NCI-H2081 (cell line): ENCODE measurements around the gene UBAC2.

Experiments
- DNase-seq, 2 experiments: peaks; one replicate each; lab custom pipeline; 2025; lab: John Stamatoyannopoulos, UW

Gene UBAC2

DNA sequence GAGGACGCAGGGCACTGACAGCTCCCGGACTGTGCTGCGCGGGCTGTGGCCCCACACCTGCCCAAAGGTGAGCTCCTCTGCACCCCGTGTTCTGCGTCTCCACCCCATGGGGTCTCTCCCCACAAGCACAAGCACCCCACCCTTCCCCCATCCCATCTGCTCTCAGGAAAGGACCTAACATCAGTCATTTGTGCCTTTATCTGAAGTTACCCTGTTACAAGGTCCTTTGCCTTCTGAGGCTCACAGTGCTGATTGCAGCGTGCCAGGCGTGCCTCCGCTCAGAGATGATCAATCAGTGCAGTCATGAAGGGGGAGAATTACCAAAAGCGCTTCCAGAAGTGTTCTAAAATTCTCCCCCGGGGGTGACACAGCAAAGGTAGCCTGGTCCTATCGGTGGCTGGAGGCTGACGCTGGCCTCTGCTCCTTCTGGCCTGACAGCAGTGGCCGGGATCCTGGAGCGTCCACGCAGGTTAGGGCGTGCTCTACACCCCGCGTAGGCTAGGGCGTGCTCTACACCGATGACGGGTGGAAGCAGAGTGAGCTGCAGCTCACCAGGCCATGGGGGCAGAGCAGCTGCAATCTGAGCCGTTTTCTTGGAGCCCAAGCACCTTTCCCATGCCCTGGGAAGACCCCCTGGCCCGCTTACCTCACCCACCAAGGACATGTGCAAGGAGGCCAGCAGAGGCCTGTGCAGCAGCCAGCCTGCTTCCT is 215.9 kb downstream of the UBAC2 start:
- DNase-seq, result no peak

DNA sequence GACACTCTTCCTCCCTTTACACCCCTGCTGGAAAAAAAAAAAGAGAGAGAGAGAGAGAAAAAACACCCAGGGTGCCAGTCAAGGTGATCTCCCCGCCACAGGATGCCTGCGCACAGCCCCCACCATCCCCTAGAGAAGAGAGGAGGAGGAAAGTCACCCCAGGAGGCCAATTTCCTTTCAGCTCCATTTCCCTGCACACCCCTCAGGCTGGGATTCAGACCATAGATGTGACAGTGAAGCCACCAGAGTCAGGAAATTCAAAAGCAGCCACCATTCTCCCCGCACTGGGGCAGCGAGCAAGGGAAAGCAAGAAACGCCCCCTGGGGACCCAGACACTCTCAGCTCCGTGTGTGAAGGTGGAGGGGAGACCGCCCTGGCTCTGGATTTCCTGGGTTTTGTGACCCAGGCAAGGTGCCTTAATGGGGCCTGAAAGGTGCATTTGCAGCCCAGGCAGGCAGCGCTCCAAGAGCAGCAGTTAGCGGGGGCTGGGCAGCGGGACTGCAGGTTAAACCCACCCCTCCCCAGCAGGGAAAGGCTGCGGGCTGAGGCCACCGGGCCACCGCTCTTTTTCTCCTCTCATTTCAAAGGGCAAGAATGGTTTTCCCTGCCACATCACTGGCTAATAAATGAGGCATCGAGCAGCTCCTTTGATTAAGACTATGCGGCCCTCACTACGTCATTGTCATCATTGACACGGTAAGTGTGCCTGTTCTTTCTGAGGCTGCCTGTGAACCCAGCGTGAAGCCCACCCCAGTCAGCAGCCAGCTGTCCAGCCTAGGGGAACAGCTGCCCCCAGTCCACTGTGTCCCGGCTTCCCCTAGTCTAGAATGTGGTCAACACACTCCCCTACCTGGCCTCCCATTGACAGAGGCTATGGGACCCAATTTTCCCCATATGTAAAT is 216.8 kb downstream of the UBAC2 start:
- DNase-seq, result no peak

DNA sequence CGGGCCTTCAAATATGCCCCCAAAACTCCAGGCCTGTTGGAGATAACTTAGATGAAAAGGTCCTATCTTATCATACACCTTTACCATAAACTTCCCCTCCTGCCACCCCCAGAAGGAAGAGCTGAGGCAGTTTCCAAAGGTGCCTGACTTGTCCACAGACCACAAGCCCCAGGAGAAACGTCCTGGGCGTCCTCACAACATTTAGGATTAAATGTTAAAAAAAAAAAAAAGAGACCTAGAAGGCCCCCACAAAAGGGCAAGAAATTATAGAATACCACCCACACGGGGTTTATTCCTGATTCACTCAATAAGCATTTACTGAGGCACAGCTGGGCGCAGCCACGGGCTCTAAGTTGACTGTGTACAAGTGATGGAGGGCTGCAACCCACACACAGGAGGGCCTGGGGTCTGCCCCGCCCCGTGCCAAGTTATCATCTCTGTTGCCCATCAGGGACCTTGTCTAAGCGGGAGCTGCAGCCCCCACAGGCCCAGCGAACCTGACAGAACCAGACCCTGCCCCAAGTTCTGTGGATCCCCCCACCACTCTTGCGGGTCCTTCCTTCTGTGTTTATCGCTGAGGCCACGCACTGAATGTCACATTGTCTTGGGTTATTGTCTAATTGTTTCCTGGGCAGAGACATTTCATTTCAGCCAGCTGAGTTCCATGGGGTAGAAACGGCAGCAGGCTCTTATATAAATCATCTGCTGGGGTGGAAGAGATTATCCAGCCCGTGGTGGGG is 217.6 kb downstream of the UBAC2 start:
- no peak for DNase-seq

DNA sequence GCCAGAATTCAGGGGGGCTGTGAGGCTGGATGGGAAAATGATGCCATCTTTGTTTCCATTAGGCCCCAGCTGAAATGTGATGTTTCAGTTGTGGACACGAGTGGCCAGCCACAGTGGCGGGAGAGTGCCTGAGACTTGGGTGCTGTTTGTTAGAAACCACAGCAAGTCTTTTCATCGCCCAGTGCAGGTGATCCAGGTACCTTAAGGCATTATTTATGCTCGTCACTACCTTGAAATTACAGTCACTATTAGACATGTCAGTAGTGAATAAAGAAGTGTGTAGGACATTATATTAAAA is 218.1 kb downstream of the UBAC2 start:
- DNase-seq, result no peak

DNA sequence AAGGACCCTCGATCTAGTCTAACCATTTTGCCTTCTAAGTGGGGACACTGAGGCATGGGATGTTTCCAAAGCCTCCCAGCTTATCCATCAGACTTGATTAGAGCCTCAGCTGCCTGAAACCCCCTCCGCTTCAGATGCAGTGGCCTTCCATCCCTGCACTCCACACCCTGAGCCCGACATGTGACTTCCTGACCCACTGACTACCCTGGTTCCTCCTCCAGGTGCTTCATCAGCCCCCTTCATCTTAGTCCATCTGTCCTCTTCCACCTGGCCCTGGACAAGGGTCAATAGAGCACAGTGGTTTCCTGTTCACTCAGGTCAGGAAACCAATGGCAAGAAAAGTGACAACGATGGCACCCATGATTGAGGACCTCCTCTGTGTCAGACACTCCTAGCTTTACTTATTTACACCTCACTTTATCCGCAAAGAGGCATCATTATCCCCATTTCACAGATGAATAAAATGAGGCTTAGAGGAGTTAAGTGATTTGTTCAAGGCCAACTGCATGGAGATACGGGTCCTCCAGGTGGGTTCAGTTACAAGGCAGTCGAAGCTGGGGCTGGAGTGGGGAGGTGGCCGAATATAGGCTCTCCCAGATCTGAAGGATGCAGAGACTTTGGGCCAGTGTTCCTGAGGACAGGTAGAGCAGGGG is 219.1 kb downstream of the UBAC2 start:
- no peak for DNase-seq

DNA sequence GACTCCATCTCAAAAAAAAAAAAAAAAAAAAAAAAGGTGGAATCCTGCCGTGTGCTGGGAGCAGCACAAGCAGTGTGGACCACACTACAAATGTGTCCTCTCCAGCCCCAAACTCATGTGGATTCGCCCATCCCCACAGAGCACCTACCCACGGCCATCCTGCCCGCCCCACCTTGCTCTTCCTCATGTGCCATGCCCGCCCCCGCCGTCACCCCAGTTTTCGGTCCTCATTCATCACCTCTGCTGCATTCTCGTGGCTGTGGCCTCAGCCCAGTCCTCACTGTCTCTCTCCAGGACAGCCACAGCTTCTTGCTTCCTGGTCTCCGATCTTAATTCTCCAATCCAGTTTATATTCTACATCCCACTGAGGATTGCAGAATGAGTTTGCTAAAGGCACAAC is 220.6 kb downstream of the UBAC2 start:
- DNase-seq, result no peak

DNA sequence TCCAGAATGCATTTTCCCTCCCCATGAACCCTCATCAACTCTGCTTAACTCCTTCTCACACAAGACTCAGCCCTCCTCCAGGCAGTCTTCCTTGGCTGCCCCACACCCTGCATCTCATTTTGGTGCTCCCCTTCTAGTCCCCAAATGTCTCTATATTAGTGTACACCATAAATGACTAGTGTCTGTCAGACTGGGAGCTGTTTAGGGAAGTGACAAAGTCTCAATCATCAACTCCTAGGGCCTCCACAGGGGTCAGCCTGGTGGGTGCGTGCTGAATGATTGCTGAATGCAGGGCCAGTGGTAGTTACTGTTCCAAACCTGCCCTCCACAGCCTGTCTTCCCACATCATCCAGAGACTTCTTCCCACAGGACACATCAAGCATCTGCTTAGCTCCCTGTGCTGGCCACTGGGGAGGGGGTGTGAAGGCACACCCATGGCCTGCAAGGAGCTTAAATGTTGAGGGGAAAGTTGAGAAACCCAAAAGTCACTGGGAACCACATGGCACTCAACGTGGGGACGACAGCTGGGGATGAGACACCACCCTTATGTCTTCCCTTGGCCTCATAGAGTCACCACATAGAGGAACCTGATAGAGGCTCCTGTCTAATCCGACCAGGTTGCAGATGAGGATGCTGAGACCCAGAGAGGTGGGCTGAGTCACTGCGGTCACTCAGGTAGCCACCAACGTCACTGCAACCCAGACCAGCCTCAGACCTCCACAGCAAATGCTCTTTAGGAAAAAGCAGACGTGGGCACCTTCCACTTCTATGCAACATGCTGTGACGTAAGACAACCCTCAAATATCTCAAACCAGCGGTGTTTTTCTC is 221.3 kb downstream of the UBAC2 start:
- DNase-seq, result no peak

DNA sequence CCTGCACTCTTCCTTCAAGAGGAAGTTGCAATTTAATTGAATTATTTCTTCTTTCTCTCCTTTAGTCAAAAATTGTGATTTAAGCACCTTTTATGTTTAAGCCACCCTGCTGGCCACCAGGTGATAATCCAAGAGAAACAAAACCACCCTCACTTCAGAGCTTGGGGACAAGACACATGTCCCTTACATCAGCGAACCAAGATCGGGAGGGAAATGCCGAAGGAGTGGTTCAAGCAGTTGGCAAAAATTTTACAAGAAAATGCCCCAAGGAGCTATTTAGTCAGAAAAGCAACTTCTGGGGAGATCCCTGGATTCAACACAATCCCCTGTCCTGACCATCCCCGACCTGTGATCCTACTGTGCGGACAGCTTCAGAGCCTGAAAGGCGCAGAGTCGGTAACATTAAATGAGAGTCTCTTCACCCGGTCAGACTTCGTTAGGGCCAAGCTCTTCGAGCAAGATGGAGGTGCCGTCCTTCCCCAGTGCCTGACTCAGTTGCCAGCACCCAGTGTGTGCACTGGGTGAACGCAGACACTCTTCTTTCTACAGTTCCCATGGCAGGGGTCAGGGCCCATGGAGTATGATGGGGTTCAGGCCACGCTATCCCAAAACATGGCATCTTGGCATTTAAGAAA is 222.0 kb downstream of the UBAC2 start:
- DNase-seq, result no peak

DNA sequence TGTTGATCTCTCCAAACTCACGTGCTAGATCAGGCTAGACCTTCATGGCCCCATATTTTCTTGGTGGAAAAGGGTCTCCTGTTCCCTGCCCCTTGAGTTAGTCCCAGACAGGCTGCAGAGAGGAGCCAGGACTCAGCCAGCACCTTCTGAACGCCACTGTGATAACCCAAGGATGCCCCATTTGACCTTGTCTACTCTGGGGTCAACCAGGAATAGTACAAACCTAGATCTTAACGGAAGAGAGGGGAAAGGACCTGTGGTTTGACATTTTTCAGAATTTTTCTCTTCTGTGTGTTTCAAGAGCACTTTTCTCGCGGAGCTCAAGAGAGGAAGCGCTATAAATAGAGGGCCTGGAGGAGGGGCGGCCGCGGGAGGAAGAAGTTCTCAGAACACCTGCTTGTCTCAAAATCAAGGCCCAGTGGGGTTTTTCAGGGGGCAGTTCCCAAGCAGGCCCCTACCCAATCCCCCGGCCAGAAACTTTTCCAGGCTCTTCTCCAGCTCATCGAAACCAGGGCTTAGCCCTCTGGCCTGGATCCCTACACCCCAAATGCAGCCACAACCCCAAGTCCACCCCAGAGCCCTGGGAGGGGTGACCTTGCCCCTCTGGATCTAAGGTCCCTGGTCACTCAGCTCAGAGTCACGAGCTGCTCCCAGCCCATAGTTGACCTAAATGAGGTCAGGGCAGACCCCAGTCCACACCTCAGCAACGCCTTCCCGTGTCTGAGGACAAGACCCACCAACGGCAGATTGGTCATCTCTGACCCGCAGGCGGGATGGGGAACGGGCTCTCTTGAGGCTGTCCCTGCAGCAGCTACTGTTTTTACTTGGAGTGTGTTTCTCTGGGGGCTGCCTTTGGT is 225.1 kb downstream of the UBAC2 start:
- no peak for DNase-seq

DNA sequence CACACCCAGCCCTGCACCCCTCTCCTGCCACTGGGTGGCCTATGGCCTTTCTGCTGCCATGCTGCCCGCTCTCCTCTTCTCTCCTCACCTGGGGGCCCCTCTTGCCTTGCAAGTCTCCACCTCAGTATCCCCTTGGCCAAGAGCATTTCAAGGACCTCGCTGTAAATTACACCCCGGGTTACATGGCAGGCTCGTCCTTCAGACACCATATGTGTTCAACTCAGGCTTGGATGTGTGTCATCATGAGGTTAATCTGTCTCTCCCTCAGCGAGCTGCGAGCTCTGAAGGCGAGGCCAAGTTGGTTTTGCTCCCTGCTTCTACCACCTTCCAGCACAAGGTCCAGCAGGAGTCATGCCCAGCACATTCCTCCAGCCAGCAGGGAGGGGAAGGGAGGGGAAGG is 225.8 kb downstream of the UBAC2 start:
- no peak for DNase-seq

DNA sequence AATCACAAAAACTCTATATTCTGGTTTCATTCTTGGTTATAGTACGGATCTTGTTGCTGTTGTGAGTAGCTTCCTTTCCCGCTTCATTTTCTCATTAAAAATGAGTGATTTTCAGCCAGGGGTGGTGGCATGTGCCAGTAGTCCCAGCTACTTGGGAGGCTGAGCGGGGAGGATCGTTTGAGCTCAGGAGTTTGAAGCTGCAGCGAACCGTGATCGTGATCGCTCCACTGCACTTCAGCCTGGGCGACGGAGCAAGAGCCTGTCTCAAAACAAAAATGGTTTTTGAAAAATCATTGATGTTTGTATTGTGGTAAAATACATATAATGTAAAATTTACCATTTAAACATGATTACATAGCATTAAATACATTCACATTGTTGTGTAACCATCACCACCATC is 229.0 kb downstream of the UBAC2 start:
- DNase-seq, result no peak

DNA sequence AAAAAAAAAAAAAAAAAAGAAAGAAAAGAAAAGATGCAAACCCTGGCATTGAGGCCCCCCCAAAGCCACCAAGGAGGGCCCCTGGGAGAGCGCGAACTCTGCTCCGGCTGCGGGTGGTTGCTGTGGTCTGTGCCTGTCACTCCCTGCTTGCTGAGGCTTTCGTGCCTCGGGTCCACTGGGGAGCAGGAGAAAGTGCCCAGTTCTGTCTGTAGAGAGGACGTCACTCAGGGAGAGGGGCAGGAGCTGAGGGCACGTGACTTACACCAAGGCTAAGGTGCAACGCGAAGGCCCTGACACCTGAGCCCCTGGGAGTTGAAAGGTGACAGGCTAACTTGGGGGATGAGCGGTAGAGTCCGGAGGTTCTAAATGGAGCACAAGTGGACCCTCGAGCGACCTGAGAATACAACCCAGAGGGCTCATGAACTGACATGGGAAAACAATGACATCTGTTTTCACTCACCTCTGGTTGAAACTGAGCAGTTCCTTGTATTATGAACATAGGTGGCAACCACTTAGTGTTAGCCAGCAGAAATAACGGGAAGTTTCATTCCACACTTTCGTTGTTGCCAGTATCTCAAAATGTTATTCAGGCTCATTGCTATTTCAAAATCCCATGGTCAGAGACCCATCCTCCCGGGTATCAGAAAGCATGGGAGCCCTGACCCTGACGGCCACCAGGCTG is 231.4 kb downstream of the UBAC2 start:
- DNase-seq, result no peak

DNA sequence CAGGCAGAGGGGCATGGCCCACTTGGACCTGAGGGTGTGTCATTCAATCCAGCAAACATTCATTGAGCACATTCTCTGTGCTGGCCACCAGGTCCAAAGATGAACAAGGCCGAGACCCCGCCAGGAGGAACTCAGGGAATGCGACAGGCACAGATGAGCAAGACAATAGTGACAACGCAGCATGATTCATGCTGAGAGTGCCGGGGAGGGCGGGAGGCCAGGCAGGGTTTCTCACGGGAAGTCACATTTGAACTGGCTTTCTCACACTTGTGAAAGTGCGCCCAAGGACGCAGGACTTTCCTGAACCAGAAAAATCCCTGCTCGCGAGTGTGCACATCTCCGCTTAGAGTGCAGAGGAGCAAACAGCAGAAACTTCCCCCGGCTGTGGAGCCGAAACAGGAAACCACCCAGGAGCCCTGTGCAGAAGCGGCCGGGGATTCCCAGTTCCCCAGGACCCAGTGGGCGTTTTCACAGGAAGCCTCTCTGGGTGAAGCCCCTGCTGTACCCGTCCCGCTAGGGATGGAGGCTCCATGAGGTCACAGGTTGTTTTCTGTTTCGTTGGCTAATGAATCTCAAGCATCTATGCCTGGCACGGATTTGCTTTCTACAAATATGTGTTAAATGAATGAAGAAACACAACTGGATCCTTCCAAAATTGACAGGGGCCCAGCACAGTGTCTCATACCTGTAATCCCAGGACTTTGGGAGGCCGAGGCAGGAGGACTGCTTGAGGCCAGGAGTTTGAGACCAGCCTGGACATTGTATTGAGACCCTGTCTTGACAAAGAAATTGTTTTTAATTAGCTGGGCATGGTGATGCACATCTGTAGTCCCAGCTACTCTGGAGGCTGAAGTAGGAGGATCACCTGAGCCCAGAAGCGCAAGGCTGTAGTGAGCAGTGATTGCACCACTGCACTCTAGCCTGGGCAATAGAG is 232.2 kb downstream of the UBAC2 start:
- DNase-seq, result no peak

DNA sequence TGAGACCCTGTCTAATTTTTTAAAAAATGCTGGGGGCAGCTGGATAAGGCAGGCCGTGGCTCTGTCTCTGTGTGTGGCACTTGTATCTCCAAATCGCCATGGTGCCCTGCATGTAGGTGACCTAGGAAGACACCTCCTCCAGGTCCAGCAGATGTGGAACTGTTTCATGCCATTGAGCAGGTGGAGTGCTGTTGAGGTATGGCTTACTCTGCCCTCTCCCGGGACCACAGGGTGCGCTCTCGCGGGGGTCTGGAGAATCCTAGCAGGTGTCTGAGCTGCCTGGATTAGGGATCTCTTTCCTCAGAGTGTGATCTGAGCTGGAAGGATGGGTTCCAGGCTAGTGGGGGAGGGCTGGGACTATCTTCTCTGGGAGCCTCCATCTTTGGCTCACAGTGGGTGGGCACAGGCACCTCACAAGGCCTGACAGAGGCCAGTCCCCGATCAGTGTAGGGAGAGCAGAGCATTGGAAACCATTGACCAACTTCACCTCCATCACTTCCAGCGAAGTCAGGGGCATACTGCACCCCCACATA is 233.0 kb downstream of the UBAC2 start:
- DNase-seq, result no peak

DNA sequence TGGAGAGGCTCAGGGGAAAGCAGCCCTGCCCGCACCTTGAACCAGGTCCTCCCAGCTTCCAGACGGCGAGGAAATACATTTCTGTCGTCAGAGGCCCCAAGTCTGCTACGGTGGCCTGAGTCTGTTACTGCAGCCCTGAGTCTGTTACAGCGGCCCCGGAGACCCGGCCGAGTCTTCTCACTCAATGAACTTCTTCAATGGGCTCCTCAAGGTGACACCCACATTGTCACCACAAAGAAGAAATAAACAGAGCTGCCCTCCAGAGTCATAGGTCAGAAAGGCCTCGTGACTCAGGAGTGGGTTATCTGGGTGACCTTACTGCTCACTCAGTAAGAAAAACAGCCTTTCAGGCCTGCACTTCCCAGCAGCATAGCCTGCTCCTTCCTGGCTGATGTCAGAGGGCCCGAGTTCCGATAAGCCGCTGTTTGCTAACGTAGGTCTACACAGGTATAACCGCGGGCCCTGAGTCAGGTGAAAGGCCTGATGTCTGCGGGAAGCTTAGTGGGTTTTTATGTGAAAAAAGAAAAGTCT is 233.7 kb downstream of the UBAC2 start:
- no peak for DNase-seq

DNA sequence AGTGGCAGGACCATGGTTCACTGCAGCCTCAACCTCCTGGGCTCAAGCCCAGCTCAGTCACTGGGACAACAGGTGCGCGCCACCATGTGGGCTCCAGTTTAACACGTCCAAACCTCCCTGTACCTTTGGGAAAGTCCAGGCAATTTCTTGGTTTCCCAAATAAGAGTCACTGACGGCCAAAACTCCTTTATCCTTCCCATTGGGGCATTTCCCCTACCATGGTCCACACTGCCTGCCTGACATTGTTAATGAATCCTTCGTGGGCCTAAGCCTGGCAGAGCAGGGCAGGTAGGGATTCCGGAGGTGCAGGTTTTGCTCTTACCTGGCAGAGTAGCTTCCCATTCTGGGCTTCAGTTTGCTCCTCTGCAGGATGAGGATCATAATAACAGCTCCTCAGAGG is 234.5 kb downstream of the UBAC2 start:
- no peak for DNase-seq

DNA sequence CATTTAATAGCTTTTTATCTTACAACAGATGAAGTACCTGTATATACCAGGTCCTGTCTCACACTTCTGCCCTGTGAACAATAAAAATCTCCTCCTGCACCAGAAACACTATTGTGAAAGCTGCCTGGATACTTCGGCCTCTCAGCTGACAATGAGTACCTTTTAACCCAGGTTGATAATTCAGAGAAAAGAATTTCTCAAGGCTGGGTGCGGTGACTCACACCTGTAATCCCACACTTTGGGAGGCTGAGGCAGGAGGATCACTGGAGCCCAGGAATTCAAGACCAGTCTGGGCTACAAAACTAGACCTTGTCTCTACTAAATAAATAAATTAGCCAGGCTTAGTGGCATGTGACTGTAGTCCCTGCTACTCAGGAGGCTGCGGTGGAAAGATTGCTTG is 235.3 kb downstream of the UBAC2 start:
- DNase-seq, result no peak
